Ovary (tissue), 9 donors: ENCODE data around the gene HDGF. TPM values are rescaled to one million over a fixed set of nuclear protein-coding genes. Genes with fewer than 3 reads are reported as not detected.
A peak's percentile ranks its signal among the peaks of the same experiment; 100 is the strongest.

Experiments used
- DNase-seq, 5 donors: peaks; one replicate each; pipeline ENCODE4 v3.0.0-alpha.2; 2019 to 2020
- H3K27ac ChIP-seq, 2 donors: fragments of 200-600 bp; one replicate each; pipeline versions ENCODE4 v1.5.1 to v1.8.0; 2019 to 2022
- H3K27me3 ChIP-seq: fragments of 200-600 bp; one replicate; pipeline ENCODE4 v1.8.0; 2022
- H3K36me3 ChIP-seq: fragments of 200-600 bp; sonication (generic); one replicate; pipeline ENCODE4 v1.5.1; 2019
- H3K4me1 ChIP-seq: one replicate; pipeline ENCODE4 v1.8.1; 2013; ENCODE audit warnings: mild to moderate bottlenecking, moderate library complexity; ENCODE audit not compliant: insufficient read depth
- H3K4me3 ChIP-seq: fragments of 200-600 bp; sonication (generic); one replicate; pipeline ENCODE4 v1.5.1; 2017
- H3K9me3 ChIP-seq, 2 donors: fragments of 200-600 bp in 1 of 2; sonication (generic) in 1 of 2; one replicate each; pipeline versions ENCODE4 v1.5.1 to v1.8.1; 2013 to 2019; ENCODE audit warnings: mild to moderate bottlenecking in 1 of 2, moderate library complexity in 1 of 2
- EP300 ChIP-seq: sonication (generic); formaldehyde crosslinking; IDR thresholded peaks from one replicate; pipeline ENCODE4 v1.6.1; 2017; ENCODE audit warnings: antibody characterized with exemption
- POLR2A ChIP-seq: fragments of 450-650 bp; IDR thresholded peaks from one replicate; pipeline ENCODE4 v1.6.1; 2017; ENCODE audit warnings: antibody characterized with exemption, mild to moderate bottlenecking, moderate library complexity
- WGBS, 3 donors: extraction: QIAGEN DNeasy Blood & Tissue Kit in 1 of 3; methylation state at CpG; one replicate each; pipeline versions ENCODE4 v1.1.5 to v1.1.7; 2013 to 2017; 5-methylcytosine and 5-hydroxymethylcytosine counted together
- intact Hi-C, 4 donors: fragments of 100-400 bp; cut with DNase I; formaldehyde crosslinking; loops; one replicate each; pipeline versions ENCODE4 v1.11.0 to v1.15.1; 2022 to 2023
- polyA plus RNA-seq, 2 donors: library from polyadenylated mRNA; stranded (reverse); fragments of 200-250 nt in 1 of 2; fragments of 350-450 nt in 1 of 2; fragmentation: Illumina TruSeq in 1 of 2; extraction: RNeasy Lipid Tissue Mini Kit (QIAGEN cat#74804) in 1 of 2; gene quantifications; one replicate each; pipeline ENCODE4 v1.2.3, GENCODE V29; 2013 to 2014
- total RNA-seq, 7 donors: library from RNA; depleted of rRNA in 2 of 7; stranded (reverse); fragments of >200 nt in 2 of 7; fragmentation: NEBNext Ultra II Directional in 3 of 7; extraction: Animal tissue kit (Norgen Biotek cat#: 25700) in 3 of 7; gene quantifications; one replicate each; pipeline versions ENCODE4 v1.1.0 to v1.2.4, GENCODE V29; 2016 to 2023
- TF ChIP-seq, protein P1 (sequence below), 3 donors: fragments of 450-650 bp in 2 of 3; fragments of 200-600 bp in 1 of 3; IDR thresholded peaks; one replicate each; pipeline versions ENCODE4 v1.5.1 to v1.8.0; 2016 to 2022; ENCODE audit warnings: antibody characterized with exemption in 3 of 3, mild to moderate bottlenecking in 1 of 3
- donor health status: DM: no; HTN: no; CAD: no; lungs with moderate emphysema.
- donor health status: DM: no; HTN: no; CAD: no.
- donor health status: Bipolar disorder and iron deficiency.
- donor health status: DM: yes; HTN: yes; CAD: no.
- donor health status: DM: no; HTN: no; CAD: no.
- donor health status: DM: yes; HTN: yes; CAD: no.

HDGF gene
- total and polyA plus RNA-seq, 9 donors, result 81.1 to 184 (median 146) TPM

DNA sequence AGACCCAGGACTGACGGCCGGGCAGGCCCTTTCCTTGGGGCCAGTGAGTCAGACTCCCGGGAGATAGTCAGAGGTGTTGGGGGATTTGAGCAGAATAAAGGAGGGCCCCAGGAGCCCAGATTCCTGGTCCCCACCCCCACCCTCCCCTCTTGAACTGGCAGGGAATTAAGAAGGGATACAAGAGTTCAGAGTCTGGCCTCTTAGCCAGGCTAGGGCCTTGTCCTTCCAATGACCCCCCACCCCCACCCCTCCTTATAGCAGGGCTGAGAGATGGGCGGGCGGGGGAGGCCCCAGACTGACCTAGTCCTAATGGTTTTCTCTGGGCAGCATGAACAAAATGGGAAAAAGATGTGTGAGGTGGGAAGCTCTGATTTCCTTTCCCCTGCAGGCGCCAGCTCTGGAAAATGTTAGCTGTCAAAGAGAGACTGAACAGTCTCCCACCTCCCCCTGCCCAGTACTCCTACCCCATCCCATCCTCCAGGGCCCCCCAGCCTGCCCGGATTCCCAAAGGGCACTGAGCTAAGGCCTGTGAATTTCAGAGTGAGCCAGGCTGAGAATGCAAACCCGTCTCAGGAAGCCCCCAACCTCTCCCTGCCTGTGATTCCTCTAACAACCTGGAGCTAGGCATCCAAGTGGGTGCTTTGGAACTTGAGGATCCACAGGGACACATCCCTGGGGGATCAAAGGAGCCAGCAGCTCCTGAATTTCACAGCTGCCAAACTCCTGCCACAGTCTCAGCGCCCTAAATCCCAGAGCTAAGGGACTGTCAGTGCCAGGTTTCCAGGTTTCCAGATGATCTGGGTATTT is 40.3 kb downstream of the HDGF start:
- Histone ChIP-seq H3K36me3 (no peaks in the 10 kb centered on the region), H3K27ac (no peak overlapping the region), H3K4me3 (no peak overlapping the region), H3K4me1 (peaks cover 7% of the 10 kb centered on the region), H3K9me3 (no peaks in the 10 kb centered on the region), H3K27me3 (no peaks in the 10 kb centered on the region)
- intact Hi-C loops, result no loop called here
- no peak for DNase-seq
- WGBS, 3 donors, result 42 to 64% (median 52%) methylated on average over 9 of the region's 9 CpGs
- TF ChIP-seq POLR2A, result no peak
- TF ChIP-seq EP300, result no peak
- TF ChIP-seq, protein P1, sequence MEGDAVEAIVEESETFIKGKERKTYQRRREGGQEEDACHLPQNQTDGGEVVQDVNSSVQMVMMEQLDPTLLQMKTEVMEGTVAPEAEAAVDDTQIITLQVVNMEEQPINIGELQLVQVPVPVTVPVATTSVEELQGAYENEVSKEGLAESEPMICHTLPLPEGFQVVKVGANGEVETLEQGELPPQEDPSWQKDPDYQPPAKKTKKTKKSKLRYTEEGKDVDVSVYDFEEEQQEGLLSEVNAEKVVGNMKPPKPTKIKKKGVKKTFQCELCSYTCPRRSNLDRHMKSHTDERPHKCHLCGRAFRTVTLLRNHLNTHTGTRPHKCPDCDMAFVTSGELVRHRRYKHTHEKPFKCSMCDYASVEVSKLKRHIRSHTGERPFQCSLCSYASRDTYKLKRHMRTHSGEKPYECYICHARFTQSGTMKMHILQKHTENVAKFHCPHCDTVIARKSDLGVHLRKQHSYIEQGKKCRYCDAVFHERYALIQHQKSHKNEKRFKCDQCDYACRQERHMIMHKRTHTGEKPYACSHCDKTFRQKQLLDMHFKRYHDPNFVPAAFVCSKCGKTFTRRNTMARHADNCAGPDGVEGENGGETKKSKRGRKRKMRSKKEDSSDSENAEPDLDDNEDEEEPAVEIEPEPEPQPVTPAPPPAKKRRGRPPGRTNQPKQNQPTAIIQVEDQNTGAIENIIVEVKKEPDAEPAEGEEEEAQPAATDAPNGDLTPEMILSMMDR (IDR thresholded peaks at IDR 0.05), result no peak

DNA sequence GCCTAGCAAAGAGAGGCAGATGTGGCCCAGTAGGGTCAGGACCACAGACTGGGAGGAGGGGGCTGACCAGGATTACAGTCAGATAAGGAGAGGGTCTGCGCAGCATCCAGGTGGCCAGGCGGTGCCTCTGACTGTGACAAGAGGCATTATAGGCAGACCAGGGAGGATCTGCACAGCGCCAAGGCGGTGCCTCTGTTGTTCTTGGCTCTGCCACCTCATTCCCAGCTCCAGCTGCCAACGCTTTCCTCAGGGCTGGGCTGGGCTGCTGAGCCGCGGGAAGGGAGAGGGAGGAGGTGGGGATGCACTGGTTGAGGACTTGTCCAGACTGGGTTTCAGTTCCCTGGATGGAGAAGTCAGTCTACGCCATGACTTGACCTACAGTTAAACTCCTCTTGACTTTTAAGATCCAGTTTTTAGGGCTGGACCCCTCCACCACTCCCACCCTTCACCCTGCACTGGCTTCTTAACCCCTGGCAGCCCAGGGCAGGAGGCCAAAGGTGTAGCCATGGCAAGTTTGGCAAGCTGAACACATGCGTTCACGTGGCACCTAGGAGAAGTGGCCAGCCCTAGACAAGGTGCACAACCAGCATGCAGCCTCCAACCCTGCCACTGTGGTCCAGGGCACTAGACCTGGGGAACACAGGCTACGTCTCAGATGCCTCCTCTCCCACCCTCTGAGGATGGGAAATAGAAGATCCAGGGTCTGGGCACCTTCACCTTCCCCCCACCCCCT is 41.6 kb downstream of the HDGF start:
- no peak overlapping the region for H3K4me3 ChIP-seq
- intact Hi-C loops, result loop anchor here in 1 of 4 donors (10.0 kb wide), 1 partner anchor 175 kb away; no protein-coding TSS in a partner anchor
- H3K27ac ChIP-seq, result no peak overlapping the region
- DNase-seq, result no peak
- peaks cover 14% of the 10 kb centered on the region for H3K4me1 ChIP-seq
- H3K9me3 ChIP-seq, result no peaks in the 10 kb centered on the region
- TF ChIP-seq, protein P1 (IDR thresholded peaks at IDR 0.05), result no peak
- TF ChIP-seq EP300 (no peak), POLR2A (no peak)
- no peaks in the 10 kb centered on the region for H3K36me3 ChIP-seq
- no peaks in the 10 kb centered on the region for H3K27me3 ChIP-seq
- WGBS, 3 donors, result 36 to 47% (median 41%) methylated on average over 11 of the region's 11 CpGs

DNA sequence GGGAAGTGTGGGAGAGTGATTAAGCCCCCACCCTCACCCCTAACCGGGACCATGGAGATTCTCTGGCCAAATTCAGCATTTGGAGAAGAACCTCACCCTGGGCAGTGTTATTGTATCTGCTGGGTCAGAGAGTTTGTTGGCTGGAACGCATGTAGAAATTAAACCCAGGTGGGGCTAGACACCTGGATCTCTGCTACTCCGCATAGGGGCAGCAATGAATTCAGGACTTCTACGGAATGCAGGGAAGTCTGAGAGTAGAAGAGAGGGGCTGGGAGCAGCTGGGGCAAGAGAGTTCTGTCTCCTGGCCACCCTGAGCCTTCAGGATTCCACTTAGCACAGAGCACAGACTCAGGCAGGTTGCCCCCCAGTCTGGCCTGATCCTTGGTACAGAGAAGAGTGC is 42.4 kb downstream of the HDGF start:
- Histone ChIP-seq H3K9me3 (no peaks in the 10 kb centered on the region), H3K27ac (no peak overlapping the region), H3K36me3 (no peaks in the 10 kb centered on the region), H3K27me3 (no peaks in the 10 kb centered on the region), H3K4me1 (peaks cover 14% of the 10 kb centered on the region), H3K4me3 (no peak overlapping the region)
- intact Hi-C loops, result loop anchor here in 1 of 4 donors (10.0 kb wide), 1 partner anchor 176 kb away; no protein-coding TSS in a partner anchor
- DNase-seq, result no peak
- 63 to 67% (median 64%) methylated on average over 4 of the region's 4 CpGs for WGBS, 3 donors
- no peak for TF ChIP-seq EP300
- TF ChIP-seq POLR2A, result no peak
- TF ChIP-seq, protein P1 (IDR thresholded peaks at IDR 0.05), result no peak

DNA sequence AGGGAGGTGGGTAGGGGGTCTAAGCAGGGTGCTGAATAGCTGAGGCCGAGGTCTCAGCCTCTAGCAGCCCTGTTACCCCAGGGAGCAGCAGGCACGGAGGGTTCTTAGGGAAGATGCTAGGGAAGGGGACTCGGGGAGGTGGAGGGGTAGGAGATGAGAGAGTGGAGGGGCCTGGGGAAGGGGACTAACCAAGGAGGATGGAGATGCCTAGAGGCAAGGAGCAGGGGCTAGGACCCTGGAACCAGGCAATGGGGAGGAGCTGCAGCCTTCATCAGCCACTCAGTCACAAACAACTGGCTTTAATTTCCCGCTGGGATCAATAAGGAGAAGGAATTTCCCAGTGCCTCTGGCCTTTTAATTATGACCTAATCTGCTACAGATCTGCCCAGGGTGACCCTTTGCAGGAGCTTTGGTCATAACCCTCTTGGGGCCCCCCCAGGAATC is 43.2 kb downstream of the HDGF start:
- intact Hi-C loops, result loop anchor here in 1 of 4 donors (10.0 kb wide), 1 partner anchor 177 kb away; no protein-coding TSS in a partner anchor
- peaks cover 14% of the 10 kb centered on the region for H3K4me1 ChIP-seq
- no peaks in the 10 kb centered on the region for H3K27me3 ChIP-seq
- DNase-seq, result no peak
- no peaks in the 10 kb centered on the region for H3K36me3 ChIP-seq
- TF ChIP-seq POLR2A, result no peak
- TF ChIP-seq, protein P1 (IDR thresholded peaks at IDR 0.05), result no peak
- TF ChIP-seq EP300, result no peak
- no peaks in the 10 kb centered on the region for H3K9me3 ChIP-seq
- 47 to 58% (median 55%) methylated on average over 4 of the region's 4 CpGs for WGBS, 3 donors
- H3K27ac ChIP-seq, result peak overlapping the region in 1 of 2 donors; percentile 81
- no peak overlapping the region for H3K4me3 ChIP-seq
